GM23338 (cell line): ENCODE measurements around the gene UBA3. TPM values are rescaled to one million over a fixed set of nuclear protein-coding genes. Genes with fewer than 3 reads are reported as not detected.

ENCODE experiments used
- ATAC-seq: fragments of 200-7000 bp; cut with Tn5 transposase; 3 replicates; pipeline ENCODE4 v1.9.1; 2020
- DNase-seq: peaks from one replicate; pipeline ENCODE4 v3.0.0-alpha.2; 2015; ENCODE audit warnings: low spot score
- H2AFZ ChIP-seq: fragments of 200-600 bp; sonication (generic); 2 replicates; pipeline ENCODE4 v1.8.0; 2016; ENCODE audit warnings: antibody characterized with exemption, mild to moderate bottlenecking, moderate library complexity
- H3F3A ChIP-seq: fragments of 200-600 bp; sonication (generic); replicated peaks from 2 replicates; pipeline ENCODE4 v1.8.0; 2017; ENCODE audit warnings: antibody characterized with exemption, mixed run types, low read depth
- H3K27ac ChIP-seq: fragments of 200-600 bp; sonication (generic); 2 replicates; pipeline ENCODE4 v1.6.1; 2016; ENCODE audit warnings: low read depth
- H3K27me3 ChIP-seq: fragments of 200-600 bp; sonication (generic); 2 replicates; pipeline ENCODE4 v1.8.0; 2016; ENCODE audit warnings: mild to moderate bottlenecking, mixed run types, moderate library complexity; ENCODE audit not compliant: insufficient read depth
- H3K36me3 ChIP-seq: fragments of 200-600 bp; sonication (generic); 2 replicates; pipeline ENCODE4 v1.8.0; 2016; ENCODE audit warnings: mild to moderate bottlenecking; ENCODE audit not compliant: insufficient read depth
- H3K4me1 ChIP-seq: fragments of 200-600 bp; sonication (generic); 2 replicates; pipeline ENCODE4 v1.8.0; 2016; ENCODE audit warnings: mild to moderate bottlenecking, moderate library complexity; ENCODE audit not compliant: insufficient read depth
- H3K4me2 ChIP-seq: fragments of 200-600 bp; sonication (generic); 2 replicates; pipeline ENCODE4 v1.7.1; 2017; ENCODE audit warnings: mixed run types
- H3K4me3 ChIP-seq: fragments of 200-600 bp; sonication (generic); 2 replicates; pipeline ENCODE4 v1.6.1; 2016; ENCODE audit warnings: mixed run types
- H3K79me2 ChIP-seq: fragments of 200-600 bp; sonication (generic); replicated peaks from 2 replicates; pipeline ENCODE4 v1.8.0; 2017; ENCODE audit warnings: mild to moderate bottlenecking; ENCODE audit not compliant: insufficient read depth
- H3K9me2 ChIP-seq: fragments of 200-600 bp; sonication (generic); 2 replicates; pipeline ENCODE4 v1.8.0; 2017; ENCODE audit not compliant: insufficient read depth
- H4K20me1 ChIP-seq: fragments of 200-600 bp; sonication (generic); replicated peaks from 2 replicates; pipeline ENCODE4 v1.8.0; 2017; ENCODE audit warnings: mild to moderate bottlenecking; ENCODE audit not compliant: insufficient read depth
- H3K27ac Mint-ChIP-seq: 2 replicates; pipeline ENCODE4 v1.8.0; 2020; ENCODE audit warnings: inconsistent platforms, mild to moderate bottlenecking, moderate library complexity, mixed read lengths
- H3K27me3 Mint-ChIP-seq: 3 replicates; pipeline ENCODE4 v1.8.0; 2022; ENCODE audit warnings: low read depth, mild to moderate bottlenecking, moderate library complexity, mixed read lengths, inconsistent platforms; ENCODE audit not compliant: insufficient read depth, poor library complexity
- H3K36me3 Mint-ChIP-seq: 3 replicates; pipeline ENCODE4 v1.8.0; 2021; ENCODE audit warnings: low read depth, mild to moderate bottlenecking, inconsistent platforms, moderate library complexity, mixed read lengths
- H3K4me1 Mint-ChIP-seq: 3 replicates; pipeline ENCODE4 v1.8.0; 2020; ENCODE audit warnings: mild to moderate bottlenecking, inconsistent platforms, mixed read lengths
- H3K4me3 Mint-ChIP-seq: 3 replicates; pipeline ENCODE4 v1.8.0; 2021; ENCODE audit warnings: moderate library complexity, mild to moderate bottlenecking, inconsistent platforms, mixed read lengths
- H3K9me3 Mint-ChIP-seq: 3 replicates; pipeline ENCODE4 v1.8.0; 2020; ENCODE audit warnings: moderate library complexity, mild to moderate bottlenecking, inconsistent platforms, mixed read lengths
- ETS1 ChIP-seq: IDR thresholded peaks from 2 replicates; pipeline ENCODE4 v1.6.1; 2016; ENCODE audit warnings: antibody characterized with exemption
- EZH2 ChIP-seq: fragments of 200-600 bp; sonication (generic); IDR thresholded peaks from one replicate; pipeline ENCODE4 v1.8.0; 2017; ENCODE audit warnings: antibody characterized with exemption, mild to moderate bottlenecking, low read depth; ENCODE audit not compliant: unreplicated experiment
- EZH2phosphoT487 ChIP-seq: fragments of 200-600 bp; sonication (generic); IDR thresholded peaks from one replicate; pipeline ENCODE4 v1.8.1; 2018; ENCODE audit warnings: antibody characterized with exemption; ENCODE audit not compliant: unreplicated experiment
- JUNB ChIP-seq: IDR thresholded peaks from one replicate; pipeline ENCODE4 v1.6.1; 2016; ENCODE audit warnings: antibody characterized with exemption; ENCODE audit not compliant: unreplicated experiment
- POLR2AphosphoS5 ChIP-seq: IDR thresholded peaks from 2 replicates; pipeline ENCODE4 v1.6.1; 2016; ENCODE audit warnings: antibody characterized with exemption, low read depth
- ZNF114 ChIP-seq: fragments of 250-450 bp; sonication (Bioruptor Pico); IDR thresholded peaks from 2 replicates; pipeline ENCODE4 v1.5.0; 2020; ENCODE audit warnings: mild to moderate bottlenecking, moderate library complexity
- ZNF331 ChIP-seq: fragments of 250-450 bp; sonication (Bioruptor Pico); IDR thresholded peaks from 2 replicates; pipeline ENCODE4 v1.5.0; 2020; ENCODE audit warnings: low read depth, mild to moderate bottlenecking, moderate library complexity
- ZNF462 ChIP-seq: fragments of 250-450 bp; sonication (Bioruptor Pico); IDR thresholded peaks from 2 replicates; pipeline ENCODE4 v1.5.0; 2020; ENCODE audit warnings: mild to moderate bottlenecking, moderate library complexity
- polyA plus RNA-seq: library from polyadenylated mRNA; unstranded; fragments of >200 nt; fragmentation: Nextera tagmentation; extraction: Ambion mirVana; gene quantifications from 2 replicates; pipeline ENCODE4 v1.2.1, GENCODE V29; 2016
- total RNA-seq: library from RNA; depleted of rRNA; stranded (reverse); fragments of >200 nt; shearing (Covaris generic); gene quantifications from 2 replicates; pipeline ENCODE4 v1.2.3, GENCODE V29; 2014
- TF ChIP-seq, protein P1 (sequence below), 2 experiments: fragments of 200-600 bp in 1 of 2; sonication (generic) in 1 of 2; conservative IDR thresholded peaks; 2 replicates each; pipeline versions ENCODE4 v1.5.1 to v1.6.1; 2016 to 2017; ENCODE audit warnings: antibody characterized with exemption in 2 of 2, low read depth in 2 of 2, mild to moderate bottlenecking in 2 of 2, moderate library complexity in 1 of 2

Gene UBA3
- total and polyA plus RNA-seq, 2 experiments from 2014 or later, result 53.2 to 85.3 TPM

GRCh38 chr3:69113536-69113935, 33.4 kb upstream of the UBA3 start:
- ATAC-seq (no peak), DNase-seq (no peak)
- Histone ChIP-seq H4K20me1 (no peaks in the 10 kb centered on the region), H3K4me3 (no peak overlapping the region), H3K27ac (no peak overlapping the region), H3K36me3 (no peaks in the 10 kb centered on the region), H3K9me2 (no peaks in the 10 kb centered on the region), H2AFZ (no peak overlapping the region), H3K4me2 (no peak overlapping the region), H3F3A (no peaks in the 10 kb centered on the region), H3K79me2 (no peaks in the 10 kb centered on the region), H3K4me1 (no peaks in the 10 kb centered on the region; the same call in 1 of the 2 replicates), H3K27me3 (no peaks in the 10 kb centered on the region)
- H3K9me3 Mint-ChIP-seq, result no peaks in the 10 kb centered on the region
- H3K4me1 Mint-ChIP-seq, result peaks cover 6% of the 10 kb centered on the region
- H3K27ac Mint-ChIP-seq, result no peak overlapping the region
- TF ChIP-seq, protein P1, sequence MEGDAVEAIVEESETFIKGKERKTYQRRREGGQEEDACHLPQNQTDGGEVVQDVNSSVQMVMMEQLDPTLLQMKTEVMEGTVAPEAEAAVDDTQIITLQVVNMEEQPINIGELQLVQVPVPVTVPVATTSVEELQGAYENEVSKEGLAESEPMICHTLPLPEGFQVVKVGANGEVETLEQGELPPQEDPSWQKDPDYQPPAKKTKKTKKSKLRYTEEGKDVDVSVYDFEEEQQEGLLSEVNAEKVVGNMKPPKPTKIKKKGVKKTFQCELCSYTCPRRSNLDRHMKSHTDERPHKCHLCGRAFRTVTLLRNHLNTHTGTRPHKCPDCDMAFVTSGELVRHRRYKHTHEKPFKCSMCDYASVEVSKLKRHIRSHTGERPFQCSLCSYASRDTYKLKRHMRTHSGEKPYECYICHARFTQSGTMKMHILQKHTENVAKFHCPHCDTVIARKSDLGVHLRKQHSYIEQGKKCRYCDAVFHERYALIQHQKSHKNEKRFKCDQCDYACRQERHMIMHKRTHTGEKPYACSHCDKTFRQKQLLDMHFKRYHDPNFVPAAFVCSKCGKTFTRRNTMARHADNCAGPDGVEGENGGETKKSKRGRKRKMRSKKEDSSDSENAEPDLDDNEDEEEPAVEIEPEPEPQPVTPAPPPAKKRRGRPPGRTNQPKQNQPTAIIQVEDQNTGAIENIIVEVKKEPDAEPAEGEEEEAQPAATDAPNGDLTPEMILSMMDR (conservative IDR thresholded peaks at IDR 0.05; ENCODE audit: low read depth in 2 of 2), result no peak
- TF ChIP-seq EZH2phosphoT487 (no peak), JUNB (no peak), ETS1 (no peak)
- H3K27me3 Mint-ChIP-seq, result no peaks in the 10 kb centered on the region
- H3K4me3 Mint-ChIP-seq, result no peak overlapping the region
- no peaks in the 10 kb centered on the region for H3K36me3 Mint-ChIP-seq

DNA sequence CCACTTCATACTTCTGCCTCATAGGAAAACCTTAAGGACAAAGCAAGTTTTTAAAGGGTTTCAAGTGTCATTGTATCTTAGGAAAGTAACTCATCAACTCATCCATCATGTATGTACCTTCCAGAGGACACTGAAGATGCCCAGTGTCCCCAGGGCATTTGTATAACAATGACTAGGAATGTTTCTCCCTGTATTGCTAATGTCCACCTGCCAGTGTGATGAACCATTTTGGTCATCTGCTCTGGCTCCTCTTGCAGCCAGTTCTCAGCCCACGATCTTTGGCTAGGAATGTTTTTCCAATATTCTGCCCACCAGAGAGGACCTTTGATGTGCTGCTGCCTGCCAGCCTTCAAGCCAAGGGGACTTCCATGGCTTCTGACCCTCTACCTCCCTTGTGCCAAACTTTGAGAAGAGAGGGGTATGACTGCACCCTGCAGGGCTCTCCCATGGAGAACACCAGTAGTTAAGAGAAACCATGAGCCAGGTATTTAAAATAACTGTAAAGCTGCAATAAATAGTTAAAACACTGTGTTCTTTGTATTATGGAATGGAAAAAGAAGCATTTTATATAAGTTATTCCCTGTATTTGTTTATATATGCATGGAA, 30.9 kb upstream of the UBA3 start:
- no peaks in the 10 kb centered on the region for H3K27me3 ChIP-seq
- ATAC-seq (no peak; the same call in 2 of the 3 replicates), DNase-seq (peak; percentile 32)
- H3K27ac ChIP-seq, result no peak overlapping the region
- Mint-ChIP-seq H3K4me1 (peaks cover 6% of the 10 kb centered on the region), H3K9me3 (no peaks in the 10 kb centered on the region), H3K36me3 (no peaks in the 10 kb centered on the region), H3K27ac (no peak overlapping the region), H3K27me3 (no peaks in the 10 kb centered on the region), H3K4me3 (no peak overlapping the region)
- no peaks in the 10 kb centered on the region for H3K79me2 ChIP-seq
- H3K4me2 ChIP-seq, result no peak overlapping the region
- no peaks in the 10 kb centered on the region for H3F3A ChIP-seq
- H3K36me3 ChIP-seq, result no peaks in the 10 kb centered on the region
- no peak for TF ChIP-seq EZH2
- TF ChIP-seq JUNB, result no peak
- no peak for TF ChIP-seq POLR2AphosphoS5
- no peak for TF ChIP-seq ZNF462 (CRISPR knock-in tag)
- TF ChIP-seq ZNF331 (CRISPR knock-in tag), result no peak
- no peak for TF ChIP-seq ZNF114
- H4K20me1 ChIP-seq, result no peaks in the 10 kb centered on the region
- H3K4me3 ChIP-seq, result no peak overlapping the region
- no peaks in the 10 kb centered on the region; the same call in 1 of the 2 replicates for H3K4me1 ChIP-seq
- no peak overlapping the region for H2AFZ ChIP-seq
- H3K9me2 ChIP-seq, result no peaks in the 10 kb centered on the region
